Astrocyte of the cerebellum (primary cell): ENCODE data around the gene NCOR1.
"Not testable (repeated sequence)": the region's sequence is repeated elsewhere in the genome, so short reads cannot be mapped to it uniquely, and the experiment has no call there.

Source experiments
- DNase-seq: peaks from one replicate; pipeline ENCODE4 v3.0.0-alpha.2; 2011; ENCODE audit warnings: low read depth
- H3K4me3 ChIP-seq: 2 replicates; pipeline ENCODE4 v1.5.1; 2011; ENCODE audit warnings: mild to moderate bottlenecking, low read depth, low read length, moderate library complexity
- CTCF ChIP-seq: IDR thresholded peaks from 2 replicates; pipeline ENCODE4 v1.5.1; 2012; ENCODE audit warnings: low read length, low read depth, moderate library complexity, mild to moderate bottlenecking; ENCODE audit errors: missing control alignments
- in situ Hi-C: cut with HindIII; loops from 2 replicates; pipeline ENCODE4 v1.10.0; 2017; ENCODE audit warnings: low sequenced_read_pairs

The NCOR1 gene

GRCh38 chr17:16148596-16148995 is 66.7 kb downstream of the NCOR1 start:
- in situ Hi-C loops, result no loop called here
- H3K4me3 ChIP-seq, result no peak overlapping the region
- no peak for DNase-seq
- TF ChIP-seq CTCF, result no peak

DNA sequence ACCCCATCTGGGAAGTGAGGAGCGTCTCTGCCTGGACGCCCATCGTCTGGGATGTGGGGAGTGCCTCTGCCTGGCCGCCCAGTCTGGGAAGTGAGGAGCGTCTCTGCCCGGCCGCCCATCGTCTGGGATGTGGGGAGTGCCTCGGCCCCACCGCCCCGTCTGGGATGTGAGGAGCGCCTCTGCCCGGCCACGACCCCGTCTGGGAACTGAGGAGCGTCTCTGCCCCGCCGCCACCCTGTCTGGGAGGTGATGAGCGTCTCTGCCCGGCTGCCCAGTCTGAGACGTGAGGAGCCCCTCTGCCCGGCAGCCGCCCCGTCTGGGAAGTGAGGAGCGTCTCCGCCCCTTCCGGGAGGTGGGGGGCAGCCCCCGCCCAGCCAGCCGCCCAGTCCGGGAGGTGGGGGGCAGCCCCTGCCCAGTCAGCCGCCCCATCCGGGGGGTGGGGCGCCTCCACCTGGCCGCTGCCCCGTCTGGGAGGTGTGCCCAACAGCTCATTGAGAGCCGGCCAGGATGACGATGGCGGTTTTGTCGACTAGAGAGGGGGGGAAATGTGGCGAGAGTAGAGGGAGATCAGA is 69.9 kb downstream of the NCOR1 start:
- H3K4me3 ChIP-seq, in situ Hi-C loops, DNase-seq: not testable (repeated sequence)

DNA sequence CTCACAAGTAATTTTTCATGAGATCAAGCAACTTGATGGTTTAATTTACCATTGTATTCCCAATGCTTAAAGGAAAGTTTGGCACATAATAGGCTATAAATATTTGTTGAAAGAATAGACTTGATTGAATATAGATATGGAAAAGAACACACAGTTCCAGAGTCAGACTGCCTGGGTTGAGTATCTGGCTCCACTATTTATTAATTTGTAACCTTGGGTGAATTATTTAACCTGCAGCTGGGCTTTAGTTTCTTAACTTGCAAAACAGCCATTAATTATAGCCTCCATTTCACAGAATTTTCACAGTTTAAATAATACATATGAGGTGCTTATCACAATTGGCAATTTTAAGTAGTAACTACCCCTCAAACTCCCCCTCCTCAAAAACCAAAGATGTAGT is 73.6 kb downstream of the NCOR1 start:
- in situ Hi-C loops, result no loop called here
- DNase-seq, result no peak
- H3K4me3 ChIP-seq, result no peak overlapping the region
- no peak for TF ChIP-seq CTCF

DNA sequence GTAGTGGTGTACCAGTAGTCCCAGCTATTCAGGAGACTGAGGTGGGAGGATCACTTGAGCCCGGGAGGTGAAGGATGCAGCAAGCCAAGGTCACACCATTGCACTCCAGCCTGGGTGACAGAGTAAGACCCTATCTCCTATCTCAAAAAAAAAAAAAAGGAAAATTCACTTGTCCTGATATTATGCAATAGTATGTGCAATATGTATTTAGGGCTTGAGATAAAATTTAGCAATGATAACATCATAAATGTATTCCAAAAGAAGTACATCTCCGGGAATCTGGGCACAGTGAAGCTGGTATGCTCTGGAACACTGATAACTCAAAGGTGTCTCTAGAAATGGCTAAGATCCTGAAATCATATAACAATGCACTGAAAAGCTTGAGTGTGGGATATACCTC is 74.5 kb downstream of the NCOR1 start:
- no peak overlapping the region for H3K4me3 ChIP-seq
- in situ Hi-C loops, result no loop called here
- DNase-seq, result no peak
- no peak for TF ChIP-seq CTCF

GRCh38 chr17:16135461-16135860 is 79.9 kb downstream of the NCOR1 start:
- in situ Hi-C loops, result no loop called here
- DNase-seq, result no peak
- no peak overlapping the region for H3K4me3 ChIP-seq
- no peak for TF ChIP-seq CTCF

DNA sequence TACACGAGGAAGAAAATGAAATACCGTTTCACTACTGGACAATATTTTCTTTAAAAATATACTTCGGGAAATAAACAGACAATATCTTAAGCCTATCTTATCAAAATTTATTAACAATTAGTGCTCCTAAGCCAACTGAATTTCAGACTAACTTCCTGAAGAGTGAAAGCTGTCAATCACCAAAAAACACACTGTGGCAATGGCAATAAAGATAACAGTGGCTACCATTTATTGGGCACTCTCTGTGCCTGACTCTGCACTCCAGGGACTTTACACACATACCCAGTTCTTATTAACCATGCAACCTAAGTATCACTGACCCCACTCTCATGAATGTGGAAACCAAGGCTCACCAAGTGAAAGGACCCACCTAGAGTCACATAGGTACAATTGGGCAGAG is 83.7 kb downstream of the NCOR1 start:
- in situ Hi-C loops, result no loop called here
- no peak for DNase-seq
- TF ChIP-seq CTCF, result no peak
- H3K4me3 ChIP-seq, result no peak overlapping the region

- no peak overlapping the region for H3K4me3 ChIP-seq
- in situ Hi-C loops, result no loop called here
- DNase-seq, result no peak
- no peak for TF ChIP-seq CTCF
Observed at GRCh38 chr17:16129441-16130205, 85.7 kb downstream of the NCOR1 start.
